Liver (tissue), 9 donors: ENCODE data around the gene OXNAD1. TPM values are rescaled to one million over a fixed set of nuclear protein-coding genes. Genes with fewer than 3 reads are reported as not detected.

Experiments
- DNase-seq: peaks from one replicate; pipeline ENCODE4 v3.0.0-alpha.2; 2017; ENCODE audit warnings: low spot score
- H3K27ac ChIP-seq, 2 donors: one replicate each; pipeline ENCODE4 v1.7.0; 2013; ENCODE audit warnings: inconsistent platforms in 2 of 2, low read length in 2 of 2, control low read depth in 1 of 2, low read depth in 1 of 2, mild to moderate bottlenecking in 1 of 2
- H3K27me3 ChIP-seq, 4 donors: one replicate each; pipeline versions ENCODE4 v1.6.1 to v1.7.0; 2013; ENCODE audit warnings: low read length in 3 of 4, inconsistent platforms in 1 of 4, mild to moderate bottlenecking in 1 of 4, moderate library complexity in 1 of 4; ENCODE audit not compliant: control insufficient read depth in 4 of 4, insufficient read depth in 4 of 4
- H3K36me3 ChIP-seq, 4 donors: one replicate each; pipeline versions ENCODE4 v1.6.1 to v1.7.0; 2013; ENCODE audit warnings: low read length in 3 of 4, mild to moderate bottlenecking in 3 of 4, low read depth in 1 of 4, moderate library complexity in 1 of 4; ENCODE audit not compliant: control insufficient read depth in 4 of 4, insufficient read depth in 3 of 4
- H3K4me1 ChIP-seq, 4 donors: one replicate each; pipeline versions ENCODE4 v1.6.1 to v1.7.0; 2013; ENCODE audit warnings: low read length in 3 of 4, mild to moderate bottlenecking in 3 of 4, moderate library complexity in 1 of 4; ENCODE audit not compliant: control insufficient read depth in 4 of 4, insufficient read depth in 4 of 4
- H3K4me3 ChIP-seq, 3 donors: one replicate each; pipeline versions ENCODE4 v1.6.1 to v1.7.0; 2013; ENCODE audit warnings: low read length in 3 of 3, control low read depth in 1 of 3, low read depth in 1 of 3, mild to moderate bottlenecking in 1 of 3
- H3K9ac ChIP-seq, 2 donors: one replicate each; pipeline ENCODE4 v1.7.0; 2013; ENCODE audit warnings: low read length in 2 of 2, mild to moderate bottlenecking in 2 of 2, moderate library complexity in 2 of 2, control low read depth in 1 of 2, low read depth in 1 of 2
- H3K9me3 ChIP-seq, 4 donors: one replicate each; pipeline versions ENCODE4 v1.6.1 to v1.7.0; 2013; ENCODE audit warnings: low read length in 3 of 4; ENCODE audit not compliant: control insufficient read depth in 4 of 4
- EGR1 ChIP-seq, 2 donors: IDR thresholded peaks; 2 replicates each; pipeline ENCODE4 v1.6.1; 2016 to 2018; ENCODE audit warnings: antibody characterized with exemption in 2 of 2, low read depth in 2 of 2
- FOXA1 ChIP-seq: IDR thresholded peaks from 2 replicates; pipeline ENCODE4 v1.6.1; 2016; ENCODE audit warnings: antibody characterized with exemption
- FOXA2 ChIP-seq: IDR thresholded peaks from 2 replicates; pipeline ENCODE4 v1.6.1; 2016; ENCODE audit warnings: antibody characterized with exemption
- GABPA ChIP-seq, 2 donors: IDR thresholded peaks in 1 of 2; conservative IDR thresholded peaks in 1 of 2; 2 replicates each; pipeline ENCODE4 v1.6.1; 2016; ENCODE audit warnings: antibody characterized with exemption in 2 of 2, mild to moderate bottlenecking in 1 of 2, moderate library complexity in 1 of 2
- HNF4A ChIP-seq, 2 donors: conservative IDR thresholded peaks; 2 replicates each; pipeline ENCODE4 v1.6.1; 2016; ENCODE audit warnings: antibody characterized with exemption in 2 of 2, mild to moderate bottlenecking in 2 of 2
- HNF4G ChIP-seq: IDR thresholded peaks from 2 replicates; pipeline ENCODE4 v1.6.1; 2016; ENCODE audit warnings: antibody characterized with exemption
- JUND ChIP-seq, 2 donors: IDR thresholded peaks; 2 replicates each; pipeline ENCODE4 v1.6.1; 2016; ENCODE audit warnings: antibody characterized with exemption in 2 of 2
- NR2F2 ChIP-seq: IDR thresholded peaks from 2 replicates; pipeline ENCODE4 v1.6.1; 2016; ENCODE audit warnings: antibody characterized with exemption
- RAD21 ChIP-seq, 2 donors: IDR thresholded peaks; 2 replicates each; pipeline ENCODE4 v1.6.1; 2016; ENCODE audit warnings: antibody characterized with exemption in 2 of 2, mild to moderate bottlenecking in 2 of 2
- RXRA ChIP-seq, 2 donors: IDR thresholded peaks; 2 replicates each; pipeline ENCODE4 v1.6.1; 2017 to 2018; ENCODE audit warnings: antibody characterized with exemption in 2 of 2, mild to moderate bottlenecking in 1 of 2
- SP1 ChIP-seq: IDR thresholded peaks from 2 replicates; pipeline ENCODE4 v1.6.1; 2018; ENCODE audit warnings: antibody characterized with exemption, mild to moderate bottlenecking
- TAF1 ChIP-seq: conservative IDR thresholded peaks from 2 replicates; pipeline ENCODE4 v1.6.1; 2016; ENCODE audit warnings: antibody characterized with exemption, mild to moderate bottlenecking
- YY1 ChIP-seq: IDR thresholded peaks from 2 replicates; pipeline ENCODE4 v1.6.1; 2016; ENCODE audit warnings: antibody characterized with exemption, mild to moderate bottlenecking
- ZBTB33 ChIP-seq: IDR thresholded peaks from 2 replicates; pipeline ENCODE4 v1.6.1; 2016; ENCODE audit warnings: antibody characterized with exemption
- WGBS: extraction: QIAGEN DNeasy Blood & Tissue Kit; methylation state at CpG from one replicate; pipeline ENCODE4 v1.1.7; 2013; 5-methylcytosine and 5-hydroxymethylcytosine counted together
- polyA plus RNA-seq, 2 donors: library from polyadenylated mRNA; stranded (reverse) in 1 of 2; unstranded in 1 of 2; fragments of 200-250 nt in 1 of 2; fragments of >200 nt in 1 of 2; fragmentation: Nextera tagmentation in 1 of 2; extraction: Ambion mirVana in 1 of 2; gene quantifications; one replicate each; pipeline versions ENCODE4 v1.2.1 to v1.2.3, GENCODE V29; 2013 to 2015
- total RNA-seq, 2 donors: library from RNA; depleted of rRNA; stranded (reverse); fragments of >200 nt; gene quantifications; one replicate each; pipeline ENCODE4 v1.2.3, GENCODE V29; 2014
- TF ChIP-seq, protein P1 (sequence below): IDR thresholded peaks from 2 replicates; pipeline ENCODE4 v1.6.1; 2016; ENCODE audit warnings: antibody characterized with exemption, mild to moderate bottlenecking
- TF ChIP-seq, protein P2 (sequence below): IDR thresholded peaks from 2 replicates; pipeline ENCODE4 v1.6.1; 2016; ENCODE audit warnings: antibody characterized with exemption
- TF ChIP-seq, protein P3 (sequence below): IDR thresholded peaks from 2 replicates; pipeline ENCODE4 v1.6.1; 2016; ENCODE audit warnings: antibody characterized with exemption
- TF ChIP-seq, protein P4 (sequence below): fragments of 150-350 bp; IDR thresholded peaks from 2 replicates; pipeline ENCODE4 v1.5.1; 2017; ENCODE audit warnings: improper control_type of control experiment, low read depth, low read length; ENCODE audit not compliant: missing input control
- donor health status: healthy.
- donor health status: healthy.
- donor health status: healthy.
- donor health status: healthy.
- donor health status: healthy.

OXNAD1 gene
- total and polyA plus RNA-seq, 4 donors: 9.3 to 24.6 (median 14.1) TPM

GRCh38 chr3:16335772-16336645 is 71.0 kb downstream of the OXNAD1 start:
- DNase-seq: no peak
- no peaks in the 10 kb centered on the region for H3K9me3 ChIP-seq
- H3K9ac ChIP-seq: no peak overlapping the region
- H3K27me3 ChIP-seq: no peaks in the 10 kb centered on the region
- no peak overlapping the region for H3K4me3 ChIP-seq
- peaks cover 0 to 4% (median 0%) of the 10 kb centered on the region in 4 donors for H3K36me3 ChIP-seq
- H3K4me1 ChIP-seq: peaks cover 1 to 5% (median 3%) of the 10 kb centered on the region in 4 donors
- 59% methylated on average over 14 of the region's 14 CpGs for WGBS
- TF ChIP-seq, protein P1, sequence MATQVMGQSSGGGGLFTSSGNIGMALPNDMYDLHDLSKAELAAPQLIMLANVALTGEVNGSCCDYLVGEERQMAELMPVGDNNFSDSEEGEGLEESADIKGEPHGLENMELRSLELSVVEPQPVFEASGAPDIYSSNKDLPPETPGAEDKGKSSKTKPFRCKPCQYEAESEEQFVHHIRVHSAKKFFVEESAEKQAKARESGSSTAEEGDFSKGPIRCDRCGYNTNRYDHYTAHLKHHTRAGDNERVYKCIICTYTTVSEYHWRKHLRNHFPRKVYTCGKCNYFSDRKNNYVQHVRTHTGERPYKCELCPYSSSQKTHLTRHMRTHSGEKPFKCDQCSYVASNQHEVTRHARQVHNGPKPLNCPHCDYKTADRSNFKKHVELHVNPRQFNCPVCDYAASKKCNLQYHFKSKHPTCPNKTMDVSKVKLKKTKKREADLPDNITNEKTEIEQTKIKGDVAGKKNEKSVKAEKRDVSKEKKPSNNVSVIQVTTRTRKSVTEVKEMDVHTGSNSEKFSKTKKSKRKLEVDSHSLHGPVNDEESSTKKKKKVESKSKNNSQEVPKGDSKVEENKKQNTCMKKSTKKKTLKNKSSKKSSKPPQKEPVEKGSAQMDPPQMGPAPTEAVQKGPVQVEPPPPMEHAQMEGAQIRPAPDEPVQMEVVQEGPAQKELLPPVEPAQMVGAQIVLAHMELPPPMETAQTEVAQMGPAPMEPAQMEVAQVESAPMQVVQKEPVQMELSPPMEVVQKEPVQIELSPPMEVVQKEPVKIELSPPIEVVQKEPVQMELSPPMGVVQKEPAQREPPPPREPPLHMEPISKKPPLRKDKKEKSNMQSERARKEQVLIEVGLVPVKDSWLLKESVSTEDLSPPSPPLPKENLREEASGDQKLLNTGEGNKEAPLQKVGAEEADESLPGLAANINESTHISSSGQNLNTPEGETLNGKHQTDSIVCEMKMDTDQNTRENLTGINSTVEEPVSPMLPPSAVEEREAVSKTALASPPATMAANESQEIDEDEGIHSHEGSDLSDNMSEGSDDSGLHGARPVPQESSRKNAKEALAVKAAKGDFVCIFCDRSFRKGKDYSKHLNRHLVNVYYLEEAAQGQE: no peak
- no peak for TF ChIP-seq NR2F2
- TF ChIP-seq, protein P2, sequence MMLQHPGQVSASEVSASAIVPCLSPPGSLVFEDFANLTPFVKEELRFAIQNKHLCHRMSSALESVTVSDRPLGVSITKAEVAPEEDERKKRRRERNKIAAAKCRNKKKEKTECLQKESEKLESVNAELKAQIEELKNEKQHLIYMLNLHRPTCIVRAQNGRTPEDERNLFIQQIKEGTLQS: no peak
- TF ChIP-seq GABPA (IDR thresholded peaks at IDR 0.05 in 1 of 2, conservative IDR thresholded peaks at IDR 0.05 in 1 of 2): no peak
- no peak for TF ChIP-seq ZBTB33
- TF ChIP-seq FOXA2: no peak
- TF ChIP-seq RXRA (IDR thresholded peaks at IDR 0.05): peak in 1 of 2 donors; percentile 39
- no peak for TF ChIP-seq SP1
- TF ChIP-seq, protein P3, sequence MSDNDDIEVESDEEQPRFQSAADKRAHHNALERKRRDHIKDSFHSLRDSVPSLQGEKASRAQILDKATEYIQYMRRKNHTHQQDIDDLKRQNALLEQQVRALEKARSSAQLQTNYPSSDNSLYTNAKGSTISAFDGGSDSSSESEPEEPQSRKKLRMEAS: peak; percentile 65
- no peak for TF ChIP-seq YY1
- TF ChIP-seq, protein P4, sequence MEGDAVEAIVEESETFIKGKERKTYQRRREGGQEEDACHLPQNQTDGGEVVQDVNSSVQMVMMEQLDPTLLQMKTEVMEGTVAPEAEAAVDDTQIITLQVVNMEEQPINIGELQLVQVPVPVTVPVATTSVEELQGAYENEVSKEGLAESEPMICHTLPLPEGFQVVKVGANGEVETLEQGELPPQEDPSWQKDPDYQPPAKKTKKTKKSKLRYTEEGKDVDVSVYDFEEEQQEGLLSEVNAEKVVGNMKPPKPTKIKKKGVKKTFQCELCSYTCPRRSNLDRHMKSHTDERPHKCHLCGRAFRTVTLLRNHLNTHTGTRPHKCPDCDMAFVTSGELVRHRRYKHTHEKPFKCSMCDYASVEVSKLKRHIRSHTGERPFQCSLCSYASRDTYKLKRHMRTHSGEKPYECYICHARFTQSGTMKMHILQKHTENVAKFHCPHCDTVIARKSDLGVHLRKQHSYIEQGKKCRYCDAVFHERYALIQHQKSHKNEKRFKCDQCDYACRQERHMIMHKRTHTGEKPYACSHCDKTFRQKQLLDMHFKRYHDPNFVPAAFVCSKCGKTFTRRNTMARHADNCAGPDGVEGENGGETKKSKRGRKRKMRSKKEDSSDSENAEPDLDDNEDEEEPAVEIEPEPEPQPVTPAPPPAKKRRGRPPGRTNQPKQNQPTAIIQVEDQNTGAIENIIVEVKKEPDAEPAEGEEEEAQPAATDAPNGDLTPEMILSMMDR: no peak
- no peak for TF ChIP-seq TAF1
- TF ChIP-seq HNF4A (conservative IDR thresholded peaks at IDR 0.05): peak in 1 of 2 donors; percentile 66
- TF ChIP-seq FOXA1: no peak
- TF ChIP-seq JUND (IDR thresholded peaks at IDR 0.05): no peak
- no peak for TF ChIP-seq HNF4G
- no peak for TF ChIP-seq EGR1 (IDR thresholded peaks at IDR 0.05; ENCODE audit: low read depth in 2 of 2)
- no peak for TF ChIP-seq RAD21 (IDR thresholded peaks at IDR 0.05)
- peak overlapping the region; percentile 44 to 53 for H3K27ac ChIP-seq
